Measurements from ENCODE around the gene OTOP1.
"Not testable (repeated sequence)": the region's sequence is repeated elsewhere in the genome, so short reads cannot be mapped to it uniquely, and the experiment has no call there.

The OTOP1 gene

GRCh38 chr4:4247696-4248028 is 20.9 kb upstream of the OTOP1 start:
- peaks cover 4% of the 10 kb centered on the region; the same call in 1 of the 2 replicates for H3K4me1 ChIP-seq
- H3K4me3 ChIP-seq (ENCODE audit: low read depth, low read length) = peak overlapping the region; percentile 96
- no peak for DNase-seq
- H3K36me3 ChIP-seq = peaks cover 17% of the 10 kb centered on the region
- TF ChIP-seq, protein P1, sequence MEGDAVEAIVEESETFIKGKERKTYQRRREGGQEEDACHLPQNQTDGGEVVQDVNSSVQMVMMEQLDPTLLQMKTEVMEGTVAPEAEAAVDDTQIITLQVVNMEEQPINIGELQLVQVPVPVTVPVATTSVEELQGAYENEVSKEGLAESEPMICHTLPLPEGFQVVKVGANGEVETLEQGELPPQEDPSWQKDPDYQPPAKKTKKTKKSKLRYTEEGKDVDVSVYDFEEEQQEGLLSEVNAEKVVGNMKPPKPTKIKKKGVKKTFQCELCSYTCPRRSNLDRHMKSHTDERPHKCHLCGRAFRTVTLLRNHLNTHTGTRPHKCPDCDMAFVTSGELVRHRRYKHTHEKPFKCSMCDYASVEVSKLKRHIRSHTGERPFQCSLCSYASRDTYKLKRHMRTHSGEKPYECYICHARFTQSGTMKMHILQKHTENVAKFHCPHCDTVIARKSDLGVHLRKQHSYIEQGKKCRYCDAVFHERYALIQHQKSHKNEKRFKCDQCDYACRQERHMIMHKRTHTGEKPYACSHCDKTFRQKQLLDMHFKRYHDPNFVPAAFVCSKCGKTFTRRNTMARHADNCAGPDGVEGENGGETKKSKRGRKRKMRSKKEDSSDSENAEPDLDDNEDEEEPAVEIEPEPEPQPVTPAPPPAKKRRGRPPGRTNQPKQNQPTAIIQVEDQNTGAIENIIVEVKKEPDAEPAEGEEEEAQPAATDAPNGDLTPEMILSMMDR (IDR thresholded peaks at IDR 0.05; ENCODE audit: low read depth, low read length) = no peak
- H3K27me3 ChIP-seq = no peaks in the 10 kb centered on the region; the same call in 1 of the 2 replicates
- no peaks in the 10 kb centered on the region for H3K9me3 ChIP-seq

- H3K4me1 ChIP-seq = peaks cover 4% of the 10 kb centered on the region; the same call in 1 of the 2 replicates
- TF ChIP-seq, protein P1 (IDR thresholded peaks at IDR 0.05; ENCODE audit: low read depth, low read length) = no peak
- peaks cover 28% of the 10 kb centered on the region for H3K36me3 ChIP-seq
- no peak for DNase-seq
- H3K9me3 ChIP-seq = no peaks in the 10 kb centered on the region
- H3K4me3 ChIP-seq (ENCODE audit: low read depth, low read length) = no peak overlapping the region
- H3K27me3 ChIP-seq = no peaks in the 10 kb centered on the region
Observed at GRCh38 chr4:4245172-4245571, 18.4 kb upstream of the OTOP1 start.

DNA sequence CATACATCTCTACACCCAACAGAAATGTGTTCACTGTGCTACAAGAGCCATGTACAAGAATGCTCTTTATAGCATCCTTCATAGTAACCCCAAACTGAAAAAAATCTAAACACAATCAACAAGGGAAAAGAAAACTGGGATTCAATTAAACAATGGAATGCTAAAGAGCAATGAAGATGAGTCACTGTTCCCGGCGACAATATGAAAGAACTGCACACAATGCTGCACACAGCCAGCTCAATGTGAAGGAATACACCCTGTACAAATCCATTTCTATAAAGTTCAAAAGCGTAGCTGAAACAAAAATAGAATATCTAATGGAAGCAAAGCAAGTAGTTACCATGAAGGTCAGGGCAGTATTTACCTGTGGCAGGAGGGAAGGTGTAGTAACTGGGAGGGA is 12.8 kb upstream of the OTOP1 start:
- DNase-seq; H3K27me3 ChIP-seq; H3K4me3 ChIP-seq (ENCODE audit: low read depth, low read length); H3K4me1 ChIP-seq; H3K9me3 ChIP-seq: not testable (repeated sequence)
- peaks cover 25% of the 10 kb centered on the region for H3K36me3 ChIP-seq

- no peaks in the 10 kb centered on the region for H3K9me3 ChIP-seq
Observed at GRCh38 chr4:4233610-4234009, 6.9 kb upstream of the OTOP1 start.

DNA sequence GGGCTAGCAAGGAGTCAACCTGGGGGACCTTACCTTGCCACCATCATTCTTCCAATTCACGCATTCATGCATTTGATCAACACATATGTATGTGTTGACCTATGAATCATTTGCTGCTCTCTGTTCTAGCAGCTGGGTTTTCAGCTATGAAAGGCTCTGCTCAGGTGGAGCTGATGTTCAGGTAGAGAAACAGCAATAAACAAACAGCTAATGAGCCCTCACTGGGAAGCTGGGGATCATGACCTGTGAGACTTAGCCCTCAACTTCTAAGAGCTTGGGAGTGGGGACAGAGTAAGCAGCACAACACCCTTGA is 1.6 kb upstream of the OTOP1 start:
- Histone ChIP-seq H3K36me3 (no peaks in the 10 kb centered on the region), H3K27me3 (peaks cover 30% of the 10 kb centered on the region), H3K4me1 (no peaks in the 10 kb centered on the region), H3K4me3 (ENCODE audit: low read depth, low read length) (no peak overlapping the region), H3K9me3 (no peaks in the 10 kb centered on the region)
- DNase-seq = no peak
- TF ChIP-seq, protein P1 (IDR thresholded peaks at IDR 0.05; ENCODE audit: low read depth, low read length) = no peak

More at GRCh38 chr4:4233610-4234009, 6.9 kb upstream of the OTOP1 start:
- H3K4me3 ChIP-seq (ENCODE audit: low read depth, low read length) = no peak overlapping the region
- H3K36me3 ChIP-seq = no peaks in the 10 kb centered on the region
- TF ChIP-seq, protein P1 (IDR thresholded peaks at IDR 0.05; ENCODE audit: low read depth, low read length) = no peak
- peaks cover 7% of the 10 kb centered on the region; the same call in 1 of the 2 replicates for H3K27me3 ChIP-seq
- no peaks in the 10 kb centered on the region for H3K4me1 ChIP-seq
- DNase-seq = no peak

GRCh38 chr4:4227510-4228355 is 1.0 kb upstream of the OTOP1 start:
- Histone ChIP-seq H3K36me3 (no peaks in the 10 kb centered on the region), H3K4me1 (no peaks in the 10 kb centered on the region), H3K27me3 (peaks cover 30% of the 10 kb centered on the region), H3K4me3 (ENCODE audit: low read depth, low read length) (no peak overlapping the region), H3K9me3 (no peaks in the 10 kb centered on the region)
- TF ChIP-seq, protein P1 (IDR thresholded peaks at IDR 0.05; ENCODE audit: low read depth, low read length) = no peak
- DNase-seq = peak; percentile 11
